ENCODE data around the gene PJA1.

Gene PJA1

DNA sequence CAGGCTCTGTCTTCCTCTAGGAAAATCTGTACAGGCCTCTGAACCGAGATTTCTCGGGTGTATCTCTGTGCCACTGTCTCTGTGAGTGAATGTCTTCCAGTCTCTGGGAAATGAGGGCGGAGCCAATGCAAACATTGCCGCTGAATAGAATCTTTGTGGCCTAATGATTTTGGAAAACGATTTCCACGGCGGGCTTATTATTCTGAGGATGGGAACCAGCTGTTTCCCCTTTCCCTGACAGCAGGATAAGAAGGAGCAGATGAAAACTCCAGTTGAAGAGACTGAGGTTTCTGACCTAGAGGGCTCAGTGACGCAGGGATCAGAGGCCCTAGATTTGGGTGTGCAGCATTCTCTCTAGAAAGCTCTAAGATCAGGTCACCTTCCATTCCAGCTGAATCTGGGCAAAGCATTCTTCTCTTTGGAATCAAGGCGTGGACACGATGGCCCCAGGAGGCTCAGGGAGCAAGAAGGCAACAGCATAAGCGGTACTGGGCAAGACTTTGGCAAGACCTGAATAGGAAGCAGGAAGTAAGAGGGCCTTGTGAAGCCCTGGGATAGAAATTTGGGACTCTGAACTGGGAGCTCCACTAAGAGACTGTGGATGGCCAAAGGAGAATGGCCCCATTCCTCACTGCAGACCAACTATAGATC is 47.3 kb downstream of the PJA1 start:
- H4K8ac ChIP-seq (ENCODE audit: low read length) = no peak overlapping the region
- no peaks in the 10 kb centered on the region for H3K79me1 ChIP-seq (replicated peaks; ENCODE audit: low read length, poor library complexity, severe bottlenecking)
- H4K91ac ChIP-seq (ENCODE audit: low read length) = no peak overlapping the region
- H2BK12ac ChIP-seq (ENCODE audit: low read length in 2 of 2) = no peak overlapping the region
- no peak overlapping the region for H3K4ac ChIP-seq (ENCODE audit: low read depth in 1 of 2, low read length in 2 of 2)
- no peak for DNase-seq
- no peaks in the 10 kb centered on the region for H3K36me3 ChIP-seq (ENCODE audit: control insufficient read depth in 1 of 2, insufficient read depth in 2 of 2, low read depth in 1 of 2, low read length in 2 of 2)
- 85% methylated on average over 11 of the region's 11 CpGs for WGBS
- H2BK15ac ChIP-seq (ENCODE audit: low read depth, poor library complexity, severe bottlenecking) = no peak overlapping the region
- H3K27ac ChIP-seq (ENCODE audit: low read length, poor library complexity, severe bottlenecking) = no peak overlapping the region
- H2BK5ac ChIP-seq (ENCODE audit: low read depth, low read length, poor library complexity, severe bottlenecking) = no peak overlapping the region
- no peak overlapping the region for H3K4me2 ChIP-seq (ENCODE audit: low read length, poor library complexity, severe bottlenecking)
- H3K9me3 ChIP-seq (ENCODE audit: control insufficient read depth, low read length) = no peaks in the 10 kb centered on the region
- H3K23ac ChIP-seq (ENCODE audit: low read length in 2 of 2) = no peak overlapping the region
- no peak overlapping the region for H2AFZ ChIP-seq (ENCODE audit: low read depth, low read length)
- no peaks in the 10 kb centered on the region for H3K4me1 ChIP-seq (ENCODE audit: control insufficient read depth, insufficient read depth, low read depth, low read length)
- H3K9ac ChIP-seq (ENCODE audit: low read length) = no peak overlapping the region
- no peak overlapping the region for H3K18ac ChIP-seq (ENCODE audit: low read depth in 1 of 2, low read length in 2 of 2)
- H3K14ac ChIP-seq (ENCODE audit: low read length in 2 of 2) = no peak overlapping the region
- H2BK120ac ChIP-seq (ENCODE audit: low read depth, low read length) = no peak overlapping the region
- H3K27me3 ChIP-seq (ENCODE audit: control insufficient read depth in 1 of 2, insufficient read depth in 1 of 2, low read length in 2 of 2) = peaks cover 0 to 94% of the 10 kb centered on the region in 2 experiments
- H3K4me3 ChIP-seq (ENCODE audit: insufficient read depth in 1 of 2, low read depth in 1 of 2, low read length in 2 of 2) = no peak overlapping the region
- H2AK5ac ChIP-seq (ENCODE audit: low read length, severe bottlenecking) = no peak overlapping the region

DNA sequence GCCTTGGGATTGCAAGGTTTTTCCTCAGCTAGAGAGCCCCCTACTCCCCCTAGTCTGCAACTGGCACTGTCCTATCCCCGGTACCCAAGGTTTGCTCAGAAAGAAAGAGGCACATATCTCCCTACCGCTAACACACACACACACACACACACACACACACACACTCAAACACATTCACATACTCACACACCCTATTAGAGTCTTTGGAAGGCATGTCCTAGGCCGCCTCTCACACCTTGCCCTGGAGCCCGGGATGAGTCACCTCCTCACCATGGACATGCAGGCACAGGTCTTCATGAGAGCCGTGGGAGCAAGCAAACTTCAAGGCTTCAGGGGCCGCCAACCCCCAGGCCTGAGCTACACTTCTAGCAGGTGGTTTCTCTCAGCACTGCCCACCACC is 49.2 kb downstream of the PJA1 start:
- no peak overlapping the region for H3K4me2 ChIP-seq (ENCODE audit: low read length, poor library complexity, severe bottlenecking)
- H3K79me1 ChIP-seq (replicated peaks; ENCODE audit: low read length, poor library complexity, severe bottlenecking) = no peaks in the 10 kb centered on the region
- no peaks in the 10 kb centered on the region for H3K36me3 ChIP-seq (ENCODE audit: control insufficient read depth in 1 of 2, insufficient read depth in 2 of 2, low read depth in 1 of 2, low read length in 2 of 2)
- no peak overlapping the region for H2BK5ac ChIP-seq (ENCODE audit: low read depth, low read length, poor library complexity, severe bottlenecking)
- H2AK5ac ChIP-seq (ENCODE audit: low read length, severe bottlenecking) = no peak overlapping the region
- peaks cover 0 to 95% of the 10 kb centered on the region in 2 experiments for H3K27me3 ChIP-seq (ENCODE audit: control insufficient read depth in 1 of 2, insufficient read depth in 1 of 2, low read length in 2 of 2)
- H3K4me1 ChIP-seq (ENCODE audit: control insufficient read depth, insufficient read depth, low read depth, low read length) = no peaks in the 10 kb centered on the region
- H3K23ac ChIP-seq (ENCODE audit: low read length in 2 of 2) = no peak overlapping the region
- H3K4ac ChIP-seq (ENCODE audit: low read depth in 1 of 2, low read length in 2 of 2) = no peak overlapping the region
- no peak overlapping the region for H4K91ac ChIP-seq (ENCODE audit: low read length)
- H2BK15ac ChIP-seq (ENCODE audit: low read depth, poor library complexity, severe bottlenecking) = no peak overlapping the region
- DNase-seq = no peak
- no peaks in the 10 kb centered on the region for H3K9me3 ChIP-seq (ENCODE audit: control insufficient read depth, low read length)
- H2BK120ac ChIP-seq (ENCODE audit: low read depth, low read length) = no peak overlapping the region
- H4K8ac ChIP-seq (ENCODE audit: low read length) = no peak overlapping the region
- H3K4me3 ChIP-seq (ENCODE audit: insufficient read depth in 1 of 2, low read depth in 1 of 2, low read length in 2 of 2) = no peak overlapping the region
- H3K14ac ChIP-seq (ENCODE audit: low read length in 2 of 2) = no peak overlapping the region
- H3K18ac ChIP-seq (ENCODE audit: low read depth in 1 of 2, low read length in 2 of 2) = no peak overlapping the region
- no peak overlapping the region for H3K27ac ChIP-seq (ENCODE audit: low read length, poor library complexity, severe bottlenecking)
- H2AFZ ChIP-seq (ENCODE audit: low read depth, low read length) = no peak overlapping the region
- no peak overlapping the region for H3K9ac ChIP-seq (ENCODE audit: low read length)
- no peak overlapping the region for H2BK12ac ChIP-seq (ENCODE audit: low read length in 2 of 2)
- WGBS = 96% methylated on average over 5 of the region's 6 CpGs

DNA sequence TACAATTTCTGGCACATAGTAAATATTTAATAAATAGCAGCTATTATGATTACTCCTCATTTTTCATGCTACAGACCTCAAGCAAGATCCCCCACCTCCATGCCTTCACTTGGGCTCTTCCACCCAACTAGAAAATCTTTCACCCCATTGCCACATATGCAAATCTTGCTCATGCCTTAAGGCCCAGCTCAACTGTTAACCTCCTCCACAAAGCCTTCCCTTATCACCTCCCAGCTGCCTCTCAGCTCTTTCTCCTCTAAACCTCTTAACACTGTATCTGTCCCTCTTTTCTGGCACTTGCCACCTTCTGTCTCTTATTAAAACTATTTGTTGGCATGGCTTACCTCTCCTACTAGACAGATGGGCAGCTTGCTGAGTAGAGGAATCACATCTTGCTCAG is 51.5 kb downstream of the PJA1 start:
- no peak overlapping the region for H2BK5ac ChIP-seq (ENCODE audit: low read depth, low read length, poor library complexity, severe bottlenecking)
- H3K9me3 ChIP-seq (ENCODE audit: control insufficient read depth, low read length) = no peaks in the 10 kb centered on the region
- H3K36me3 ChIP-seq (ENCODE audit: control insufficient read depth in 1 of 2, insufficient read depth in 2 of 2, low read depth in 1 of 2, low read length in 2 of 2) = no peaks in the 10 kb centered on the region
- H3K14ac ChIP-seq (ENCODE audit: low read length in 2 of 2) = no peak overlapping the region
- no peak overlapping the region for H2BK15ac ChIP-seq (ENCODE audit: low read depth, poor library complexity, severe bottlenecking)
- no peak overlapping the region for H2BK120ac ChIP-seq (ENCODE audit: low read depth, low read length)
- no peak for DNase-seq
- H3K18ac ChIP-seq (ENCODE audit: low read depth in 1 of 2, low read length in 2 of 2) = no peak overlapping the region
- peaks cover 0 to 82% of the 10 kb centered on the region in 2 experiments for H3K27me3 ChIP-seq (ENCODE audit: control insufficient read depth in 1 of 2, insufficient read depth in 1 of 2, low read length in 2 of 2)
- H3K4me1 ChIP-seq (ENCODE audit: control insufficient read depth, insufficient read depth, low read depth, low read length) = peaks cover 2% of the 10 kb centered on the region
- no peak overlapping the region for H3K4ac ChIP-seq (ENCODE audit: low read depth in 1 of 2, low read length in 2 of 2)
- H4K8ac ChIP-seq (ENCODE audit: low read length) = no peak overlapping the region
- no peak overlapping the region for H3K27ac ChIP-seq (ENCODE audit: low read length, poor library complexity, severe bottlenecking)
- H2AFZ ChIP-seq (ENCODE audit: low read depth, low read length) = no peak overlapping the region
- H3K23ac ChIP-seq (ENCODE audit: low read length in 2 of 2) = no peak overlapping the region
- H3K4me3 ChIP-seq (ENCODE audit: insufficient read depth in 1 of 2, low read depth in 1 of 2, low read length in 2 of 2) = no peak overlapping the region
- no peak overlapping the region for H2AK5ac ChIP-seq (ENCODE audit: low read length, severe bottlenecking)
- no peak overlapping the region for H4K91ac ChIP-seq (ENCODE audit: low read length)
- no peak overlapping the region for H2BK12ac ChIP-seq (ENCODE audit: low read length in 2 of 2)
- H3K79me1 ChIP-seq (replicated peaks; ENCODE audit: low read length, poor library complexity, severe bottlenecking) = no peaks in the 10 kb centered on the region
- H3K4me2 ChIP-seq (ENCODE audit: low read length, poor library complexity, severe bottlenecking) = no peak overlapping the region
- no peak overlapping the region for H3K9ac ChIP-seq (ENCODE audit: low read length)
